Measurements from ENCODE around the gene AP1B1. TPM values are rescaled to one million over a fixed set of nuclear protein-coding genes. Genes with fewer than 3 reads are reported as not detected.

Gene AP1B1
- total RNA-seq, 1 experiment from 2014 or later: 77.9 TPM

DNA sequence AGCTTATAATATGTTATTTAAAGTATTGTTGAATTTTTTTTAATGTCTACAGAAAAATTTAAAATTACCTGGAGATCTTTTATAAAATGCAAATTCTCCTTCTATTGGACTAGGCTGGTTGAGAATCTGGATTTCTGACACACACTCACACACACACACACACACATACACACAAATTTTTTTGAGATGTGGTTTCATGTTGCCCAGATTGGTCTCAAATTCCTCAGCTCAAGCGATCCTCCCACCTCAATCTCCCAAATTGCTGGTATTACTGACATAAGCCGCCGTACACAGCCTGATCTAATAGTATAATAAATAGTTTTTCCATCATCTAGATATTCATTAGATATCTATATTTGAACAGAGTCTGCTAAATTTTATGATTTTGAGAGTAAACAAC, 45.5 kb upstream of the AP1B1 start (continued):
- TF ChIP-seq, protein P1, sequence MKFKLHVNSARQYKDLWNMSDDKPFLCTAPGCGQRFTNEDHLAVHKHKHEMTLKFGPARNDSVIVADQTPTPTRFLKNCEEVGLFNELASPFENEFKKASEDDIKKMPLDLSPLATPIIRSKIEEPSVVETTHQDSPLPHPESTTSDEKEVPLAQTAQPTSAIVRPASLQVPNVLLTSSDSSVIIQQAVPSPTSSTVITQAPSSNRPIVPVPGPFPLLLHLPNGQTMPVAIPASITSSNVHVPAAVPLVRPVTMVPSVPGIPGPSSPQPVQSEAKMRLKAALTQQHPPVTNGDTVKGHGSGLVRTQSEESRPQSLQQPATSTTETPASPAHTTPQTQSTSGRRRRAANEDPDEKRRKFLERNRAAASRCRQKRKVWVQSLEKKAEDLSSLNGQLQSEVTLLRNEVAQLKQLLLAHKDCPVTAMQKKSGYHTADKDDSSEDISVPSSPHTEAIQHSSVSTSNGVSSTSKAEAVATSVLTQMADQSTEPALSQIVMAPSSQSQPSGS (CRISPR knock-in tag; IDR thresholded peaks at IDR 0.05; ENCODE audit: borderline replicate concordance, low read depth): no peak
- no peak for TF ChIP-seq TCF7 (CRISPR knock-in tag; IDR thresholded peaks at IDR 0.05; ENCODE audit: low read depth)
- no peak for TF ChIP-seq ZNF138 (CRISPR knock-in tag; conservative IDR thresholded peaks at IDR 0.05)

- Mint-ChIP-seq H3K4me1 (peaks cover 18% of the 10 kb centered on the region), H3K9me3 (no peaks in the 10 kb centered on the region), H3K4me3 (peak overlapping the region; percentile 40), H3K27ac (no peak overlapping the region), H3K36me3 (no peaks in the 10 kb centered on the region), H3K27me3 (ENCODE audit: low read depth) (no peaks in the 10 kb centered on the region)
- ATAC-seq (no peak), DNase-seq (ENCODE audit: low spot score) (no peak)
- ChIA-PET POLR2A (no interaction called here), CTCF (interaction anchor here (1.4 to 2.2 kb wide), 2 partner anchors 26 to 39 kb away, joined by 5 to 15 read pairs; no protein-coding TSS in a partner anchor)
- no peak for TF ChIP-seq KAT7 (CRISPR knock-in tag; IDR thresholded peaks at IDR 0.05; ENCODE audit: borderline replicate concordance)
- no peak for TF ChIP-seq NR2C2 (CRISPR knock-in tag; IDR thresholded peaks at IDR 0.05)
- TF ChIP-seq, protein P1 (CRISPR knock-in tag; IDR thresholded peaks at IDR 0.05; ENCODE audit: borderline replicate concordance, low read depth): no peak
- no peak for TF ChIP-seq E2F5 (CRISPR knock-in tag; IDR thresholded peaks at IDR 0.05)
- no peak for TF ChIP-seq ZNF219 (CRISPR knock-in tag; IDR thresholded peaks at IDR 0.05; ENCODE audit: borderline replicate concordance)
- TF ChIP-seq RORB (CRISPR knock-in tag; IDR thresholded peaks at IDR 0.05): no peak
- TF ChIP-seq NR3C1 (CRISPR knock-in tag; conservative IDR thresholded peaks at IDR 0.05; ENCODE audit: low read depth): no peak
- no peak for TF ChIP-seq AFF4 (CRISPR knock-in tag; IDR thresholded peaks at IDR 0.05; ENCODE audit: borderline replicate concordance)
- TF ChIP-seq, protein P2, sequence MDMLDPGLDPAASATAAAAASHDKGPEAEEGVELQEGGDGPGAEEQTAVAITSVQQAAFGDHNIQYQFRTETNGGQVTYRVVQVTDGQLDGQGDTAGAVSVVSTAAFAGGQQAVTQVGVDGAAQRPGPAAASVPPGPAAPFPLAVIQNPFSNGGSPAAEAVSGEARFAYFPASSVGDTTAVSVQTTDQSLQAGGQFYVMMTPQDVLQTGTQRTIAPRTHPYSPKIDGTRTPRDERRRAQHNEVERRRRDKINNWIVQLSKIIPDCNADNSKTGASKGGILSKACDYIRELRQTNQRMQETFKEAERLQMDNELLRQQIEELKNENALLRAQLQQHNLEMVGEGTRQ (CRISPR knock-in tag; IDR thresholded peaks at IDR 0.05): no peak
- TF ChIP-seq MXD4 (CRISPR knock-in tag; IDR thresholded peaks at IDR 0.05; ENCODE audit: borderline replicate concordance): no peak
- TF ChIP-seq GABPB1 (CRISPR knock-in tag; IDR thresholded peaks at IDR 0.05): no peak
- TF ChIP-seq CBFB (CRISPR knock-in tag; IDR thresholded peaks at IDR 0.05; ENCODE audit: low read depth): no peak
- TF ChIP-seq NFE2L1 (CRISPR knock-in tag; IDR thresholded peaks at IDR 0.05): no peak
- TF ChIP-seq, protein P3, sequence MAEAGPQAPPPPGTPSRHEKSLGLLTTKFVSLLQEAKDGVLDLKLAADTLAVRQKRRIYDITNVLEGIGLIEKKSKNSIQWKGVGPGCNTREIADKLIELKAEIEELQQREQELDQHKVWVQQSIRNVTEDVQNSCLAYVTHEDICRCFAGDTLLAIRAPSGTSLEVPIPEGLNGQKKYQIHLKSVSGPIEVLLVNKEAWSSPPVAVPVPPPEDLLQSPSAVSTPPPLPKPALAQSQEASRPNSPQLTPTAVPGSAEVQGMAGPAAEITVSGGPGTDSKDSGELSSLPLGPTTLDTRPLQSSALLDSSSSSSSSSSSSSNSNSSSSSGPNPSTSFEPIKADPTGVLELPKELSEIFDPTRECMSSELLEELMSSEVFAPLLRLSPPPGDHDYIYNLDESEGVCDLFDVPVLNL (CRISPR knock-in tag; IDR thresholded peaks at IDR 0.05; ENCODE audit: borderline replicate concordance, low read depth): no peak
- TF ChIP-seq, protein P4, sequence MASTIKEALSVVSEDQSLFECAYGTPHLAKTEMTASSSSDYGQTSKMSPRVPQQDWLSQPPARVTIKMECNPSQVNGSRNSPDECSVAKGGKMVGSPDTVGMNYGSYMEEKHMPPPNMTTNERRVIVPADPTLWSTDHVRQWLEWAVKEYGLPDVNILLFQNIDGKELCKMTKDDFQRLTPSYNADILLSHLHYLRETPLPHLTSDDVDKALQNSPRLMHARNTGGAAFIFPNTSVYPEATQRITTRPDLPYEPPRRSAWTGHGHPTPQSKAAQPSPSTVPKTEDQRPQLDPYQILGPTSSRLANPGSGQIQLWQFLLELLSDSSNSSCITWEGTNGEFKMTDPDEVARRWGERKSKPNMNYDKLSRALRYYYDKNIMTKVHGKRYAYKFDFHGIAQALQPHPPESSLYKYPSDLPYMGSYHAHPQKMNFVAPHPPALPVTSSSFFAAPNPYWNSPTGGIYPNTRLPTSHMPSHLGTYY (CRISPR knock-in tag; IDR thresholded peaks at IDR 0.05): no peak
- TF ChIP-seq GTF2I (CRISPR knock-in tag; conservative IDR thresholded peaks at IDR 0.05): no peak
- no peak for TF ChIP-seq SOX15 (CRISPR knock-in tag; IDR thresholded peaks at IDR 0.05)
- TF ChIP-seq HMGXB4 (CRISPR knock-in tag; IDR thresholded peaks at IDR 0.05): no peak
- TF ChIP-seq ZNF138 (CRISPR knock-in tag; conservative IDR thresholded peaks at IDR 0.05): no peak
Measured at GRCh38 chr22:29431986-29432385, 43.6 kb upstream of the AP1B1 start.
